Forelimb muscle (tissue), 1 donor: ENCODE results near the gene XXYLT1. TPM values are rescaled to one million over a fixed set of nuclear protein-coding genes. Genes with fewer than 3 reads are reported as not detected.
A peak's percentile ranks its signal among the peaks of the same experiment; 100 is the strongest.

ENCODE experiments used
- DNase-seq: peaks from one replicate; pipeline ENCODE4 v3.0.0-alpha.2; 2013; ENCODE audit warnings: low read depth
- polyA plus RNA-seq: library from polyadenylated mRNA; unstranded; fragments of 120-200 nt; gene quantifications from one replicate; pipeline ENCODE4 v1.2.1, GENCODE V29; 2013; ENCODE audit not compliant: insufficient read length

Gene XXYLT1
- polyA plus RNA-seq, 1 donor, result 21.3 TPM

DNA sequence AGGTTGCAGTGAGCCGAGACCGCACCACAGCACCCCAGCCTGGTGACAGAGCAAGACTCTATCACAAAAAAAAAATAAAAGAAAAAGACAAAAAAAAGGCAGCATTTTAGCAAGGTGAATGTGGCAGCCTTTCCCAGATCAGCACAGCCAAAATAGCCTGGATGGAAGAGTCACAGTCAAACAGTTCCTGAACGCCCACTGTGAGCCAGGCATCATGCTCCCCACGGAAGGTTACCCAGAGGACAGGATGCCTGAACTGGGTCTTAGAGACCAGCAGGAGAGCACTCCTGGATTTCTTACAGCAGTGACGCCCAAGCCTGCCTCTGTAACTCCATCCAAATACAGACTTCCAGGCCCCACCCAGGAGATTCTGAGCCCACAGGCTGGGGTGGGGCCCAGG, 4.5 kb downstream of the XXYLT1 start:
- no peak for DNase-seq

DNA sequence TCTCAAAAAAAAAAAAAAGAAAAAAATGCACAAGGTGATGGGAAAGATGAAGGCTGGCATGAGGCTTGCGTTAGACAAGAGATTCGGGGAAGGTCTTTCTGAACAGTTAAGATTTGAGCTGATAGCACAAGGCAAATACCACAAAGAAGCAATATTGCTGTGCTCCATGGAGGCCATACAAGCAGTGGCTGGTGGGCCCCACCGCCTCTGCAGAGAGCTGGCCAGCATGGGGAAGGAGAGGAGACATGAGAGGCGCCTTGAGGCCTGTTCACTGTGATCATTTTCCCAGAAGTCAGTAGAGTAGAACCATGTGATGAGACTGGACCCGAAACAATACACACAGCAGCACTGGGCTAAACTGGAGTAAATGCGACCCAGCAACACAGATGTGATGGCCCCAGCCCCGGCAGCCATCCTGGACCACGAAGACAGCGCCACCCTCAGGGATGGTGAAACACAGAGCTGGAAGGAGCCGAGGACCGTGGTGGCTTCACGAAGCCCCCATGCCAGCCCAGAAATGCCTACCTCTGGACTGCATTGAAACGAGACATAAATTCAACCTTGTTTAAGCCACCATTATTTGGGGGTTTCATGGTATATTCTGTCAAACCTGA, 5.5 kb downstream of the XXYLT1 start:
- no peak for DNase-seq

DNA sequence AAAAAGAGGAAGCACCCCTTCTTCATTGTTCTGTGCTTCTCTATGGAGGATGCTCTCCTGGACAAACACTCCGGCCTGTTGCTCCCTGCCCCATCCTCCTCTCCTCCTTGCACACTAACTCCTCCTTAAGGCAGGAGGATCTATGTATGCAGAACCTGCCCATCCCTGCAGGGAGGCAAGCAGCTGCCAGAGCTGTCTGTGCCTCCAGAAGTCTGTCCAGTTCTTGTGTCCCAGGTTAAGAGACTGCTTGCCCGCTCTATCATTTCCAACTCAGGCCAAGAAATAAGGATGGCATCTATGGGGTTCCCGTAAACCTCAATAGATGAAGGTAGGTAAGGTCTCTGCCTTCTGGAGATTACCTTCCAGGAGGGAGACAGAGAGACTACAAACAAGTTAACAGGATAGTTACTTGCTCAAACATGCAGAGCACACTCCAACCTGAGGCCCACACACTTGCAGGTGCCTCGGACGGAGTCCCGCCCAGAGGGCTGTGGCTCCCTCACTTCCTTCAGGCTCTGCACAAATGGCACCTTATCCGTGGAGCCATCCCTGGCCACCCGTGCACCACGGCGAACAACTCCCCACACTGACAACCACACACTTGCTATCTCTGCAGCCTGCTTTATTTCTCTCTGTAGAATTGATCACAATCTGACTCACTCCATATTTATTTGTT, 6.9 kb downstream of the XXYLT1 start:
- DNase-seq, result no peak

- DNase-seq, result no peak
These were observed 7.6 kb downstream of the XXYLT1 start for GRCh38 chr3:195263193-195263924.

GRCh38 chr3:195261925-195262324, 9.0 kb downstream of the XXYLT1 start:
- no peak for DNase-seq

GRCh38 chr3:195260280-195260905, 10.6 kb downstream of the XXYLT1 start:
- no peak for DNase-seq

DNA sequence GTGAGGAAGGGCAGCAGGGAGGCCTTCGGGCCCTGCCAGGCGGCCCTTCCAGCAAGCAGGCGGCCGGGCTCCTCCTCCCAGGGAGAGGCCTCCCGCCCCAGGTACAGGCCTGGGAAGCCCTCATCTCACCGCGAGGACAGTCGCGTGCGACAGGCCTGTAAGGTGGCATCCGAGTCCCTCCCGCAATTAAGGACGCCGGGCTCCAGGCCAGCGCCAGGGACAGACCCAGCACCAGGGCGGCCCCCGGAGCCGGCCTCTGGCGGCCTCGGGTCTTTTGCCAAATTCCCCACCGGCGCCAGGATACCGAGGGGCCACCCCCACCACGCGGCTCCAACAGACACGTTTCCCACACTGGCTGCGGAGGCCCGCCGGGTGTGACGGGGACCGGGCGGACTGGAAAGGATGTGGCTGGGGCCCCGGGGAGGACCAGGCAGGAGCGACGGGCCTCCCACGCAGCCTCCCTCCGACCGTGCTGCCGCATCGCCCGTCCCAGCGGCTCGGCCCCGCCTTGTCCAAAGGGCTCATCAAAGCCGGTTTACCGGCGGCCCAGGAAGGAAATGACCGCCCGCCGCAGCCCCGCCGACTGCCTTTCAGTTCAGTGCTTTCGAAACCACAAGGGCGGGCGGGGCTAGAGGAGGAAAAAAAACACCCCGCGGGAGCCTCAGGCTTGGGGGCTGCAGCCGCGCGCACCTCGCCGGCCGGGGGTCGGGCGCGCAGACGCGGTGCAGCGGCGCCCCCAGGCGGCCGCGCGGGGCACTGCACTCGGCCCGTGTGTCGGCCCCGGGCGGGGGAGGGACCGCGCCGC, 11.3 kb downstream of the XXYLT1 start:
- peak; percentile 48 for DNase-seq

DNA sequence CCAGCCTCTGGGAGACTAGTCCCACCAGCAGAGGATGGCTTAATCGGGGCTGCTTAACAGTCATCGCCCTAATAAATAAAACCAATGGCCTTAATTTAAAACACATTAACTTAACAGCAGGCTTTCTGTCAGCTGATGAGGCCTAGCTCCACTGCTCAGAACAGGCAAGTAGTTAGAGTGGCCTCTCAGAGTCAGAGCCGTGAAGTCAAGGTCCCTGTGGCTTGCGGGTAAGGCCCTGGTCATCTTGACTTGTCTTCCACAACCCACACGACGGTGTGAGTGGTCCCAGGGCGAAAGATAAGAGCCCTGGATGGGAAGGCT, 11.8 kb downstream of the XXYLT1 start:
- DNase-seq, result no peak

- DNase-seq, result no peak
These were observed 12.4 kb downstream of the XXYLT1 start for GRCh38 chr3:195258449-195259153.

GRCh38 chr3:195257454-195258448, 13.2 kb downstream of the XXYLT1 start:
- no peak for DNase-seq

- DNase-seq, result no peak
These were observed 14.1 kb downstream of the XXYLT1 start for GRCh38 chr3:195256639-195257453.

GRCh38 chr3:195255571-195256501, 15.1 kb downstream of the XXYLT1 start:
- DNase-seq, result no peak

DNA sequence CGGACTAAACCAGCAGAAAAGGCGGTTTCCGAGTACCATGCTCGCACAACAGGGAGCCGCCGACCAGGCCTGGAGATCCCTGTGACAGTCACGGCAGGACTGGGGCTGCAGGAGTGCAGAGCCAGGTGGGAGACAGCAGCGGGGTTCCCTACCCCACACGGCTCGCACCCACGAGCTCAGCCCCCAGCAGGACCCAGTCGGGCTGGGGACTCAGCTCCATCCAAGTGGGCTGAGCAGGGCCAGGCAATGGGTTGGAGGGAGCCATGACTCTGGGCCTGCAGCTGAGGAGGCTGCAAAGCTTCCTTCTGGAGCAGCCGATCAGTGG, 15.8 kb downstream of the XXYLT1 start:
- DNase-seq, result no peak

DNA sequence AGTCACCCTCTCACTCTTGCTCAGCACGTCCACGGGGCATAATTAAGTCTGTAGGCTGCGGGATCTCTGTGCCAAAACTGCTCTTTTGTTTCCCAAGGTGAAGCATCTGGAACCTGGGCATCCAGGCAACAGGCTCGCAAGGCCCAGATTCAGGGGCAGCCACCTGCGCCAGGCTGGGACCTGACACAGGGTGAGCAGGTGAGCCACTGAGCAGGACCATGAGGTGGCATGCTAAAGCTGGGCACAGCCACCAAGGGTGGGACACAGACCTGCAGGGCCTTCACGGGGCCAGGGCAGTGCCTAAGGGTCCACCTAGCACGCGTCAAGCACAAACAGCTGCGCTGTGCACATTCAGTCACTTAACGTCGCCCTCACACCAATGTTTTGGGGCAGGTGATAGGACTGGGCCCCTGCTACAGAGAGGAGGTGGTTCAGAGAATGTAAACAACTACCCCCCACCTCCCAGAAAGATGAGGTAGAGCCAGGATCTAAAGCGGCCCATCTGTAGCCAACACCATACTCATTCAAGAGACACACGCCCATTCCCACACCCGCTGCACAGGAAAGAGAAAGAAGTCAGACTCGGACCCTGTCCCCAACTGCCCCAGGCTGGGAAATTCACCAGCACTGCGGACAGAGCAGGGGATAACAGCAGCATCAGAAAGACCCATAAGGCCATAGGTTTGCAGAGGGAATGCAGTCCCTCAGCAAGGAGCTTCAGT, 16.3 kb downstream of the XXYLT1 start:
- DNase-seq, result no peak

- DNase-seq, result no peak
These were observed 17.0 kb downstream of the XXYLT1 start for GRCh38 chr3:195253923-195254432.

- no peak for DNase-seq
These were observed 19.5 kb downstream of the XXYLT1 start for GRCh38 chr3:195251336-195252065.
